Inflammatory macrophage treated with lipopolysaccharide for 4 hours (primary cell): Measurements from ENCODE around the gene HSD3B7.
A peak's percentile ranks its signal among the peaks of the same experiment; 100 is the strongest.

Source experiments
- DNase-seq: peaks from one replicate; pipeline ENCODE4 v3.0.0-alpha.2; 2020

HSD3B7 gene

DNA sequence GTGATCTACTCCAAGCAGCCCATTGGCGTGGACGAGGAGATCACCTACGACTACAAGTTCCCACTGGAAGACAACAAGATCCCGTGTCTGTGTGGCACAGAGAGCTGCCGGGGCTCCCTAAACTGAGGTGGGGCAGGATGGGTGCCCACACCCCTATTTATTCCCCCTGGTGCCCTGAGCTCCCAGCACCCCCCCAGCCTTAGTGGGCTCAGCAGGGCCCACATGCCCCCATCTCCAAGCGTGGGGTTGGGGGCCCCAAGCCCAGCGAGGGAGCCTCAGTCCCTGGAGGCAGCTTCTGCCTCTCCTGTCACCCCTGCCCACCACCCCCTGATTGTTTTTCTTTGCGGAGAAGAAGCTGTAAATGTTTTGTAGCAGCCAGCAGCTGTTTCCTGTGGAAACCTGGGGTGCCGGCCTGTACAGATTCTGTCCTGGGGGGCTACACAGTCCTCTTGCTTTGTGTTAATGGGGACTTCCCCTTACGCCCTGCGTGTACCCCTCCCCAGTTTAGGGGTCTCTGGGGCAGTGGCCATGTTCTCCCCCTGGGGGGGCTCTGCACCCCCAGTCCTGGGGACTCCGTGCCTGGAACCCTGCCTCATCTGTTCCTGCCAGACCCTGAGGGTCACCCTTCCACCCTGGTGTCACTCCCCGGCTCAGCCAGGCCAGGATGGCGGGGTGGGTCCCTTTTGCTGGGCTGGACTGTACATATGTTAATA lies 953 bp upstream of the HSD3B7 start:
- DNase-seq = no peak

DNA sequence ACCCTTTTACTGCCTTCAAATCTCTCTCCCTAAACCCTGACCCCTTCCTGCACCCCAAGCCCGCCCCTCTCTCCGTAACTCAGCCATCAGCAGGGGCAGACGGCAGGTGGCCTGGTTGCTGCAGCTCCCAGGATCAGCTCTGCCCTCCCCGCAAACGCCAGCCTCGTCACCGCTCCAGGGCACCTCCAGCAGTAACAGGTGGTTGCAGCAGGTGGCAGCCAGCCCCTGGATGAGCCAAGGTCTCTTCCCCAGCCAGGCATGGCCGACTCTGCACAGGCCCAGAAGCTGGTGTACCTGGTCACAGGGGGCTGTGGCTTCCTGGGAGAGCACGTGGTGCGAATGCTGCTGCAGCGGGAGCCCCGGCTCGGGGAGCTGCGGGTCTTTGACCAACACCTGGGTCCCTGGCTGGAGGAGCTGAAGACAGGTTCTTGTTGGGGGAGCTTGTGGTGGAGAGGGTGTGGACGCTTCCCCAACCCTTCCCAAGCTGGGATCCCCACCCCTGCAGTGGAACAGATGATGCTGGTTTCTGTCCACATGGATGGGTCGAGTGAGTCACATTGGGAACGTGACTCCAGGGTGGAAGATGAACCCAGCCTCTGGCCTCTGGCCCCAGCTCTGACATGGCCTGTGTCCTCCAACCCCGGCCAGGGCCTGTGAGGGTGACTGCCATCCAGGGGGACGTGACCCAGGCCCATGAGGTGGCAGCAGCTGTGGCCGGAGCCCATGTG lies 558 bp downstream of the HSD3B7 start:
- no peak for DNase-seq

DNA sequence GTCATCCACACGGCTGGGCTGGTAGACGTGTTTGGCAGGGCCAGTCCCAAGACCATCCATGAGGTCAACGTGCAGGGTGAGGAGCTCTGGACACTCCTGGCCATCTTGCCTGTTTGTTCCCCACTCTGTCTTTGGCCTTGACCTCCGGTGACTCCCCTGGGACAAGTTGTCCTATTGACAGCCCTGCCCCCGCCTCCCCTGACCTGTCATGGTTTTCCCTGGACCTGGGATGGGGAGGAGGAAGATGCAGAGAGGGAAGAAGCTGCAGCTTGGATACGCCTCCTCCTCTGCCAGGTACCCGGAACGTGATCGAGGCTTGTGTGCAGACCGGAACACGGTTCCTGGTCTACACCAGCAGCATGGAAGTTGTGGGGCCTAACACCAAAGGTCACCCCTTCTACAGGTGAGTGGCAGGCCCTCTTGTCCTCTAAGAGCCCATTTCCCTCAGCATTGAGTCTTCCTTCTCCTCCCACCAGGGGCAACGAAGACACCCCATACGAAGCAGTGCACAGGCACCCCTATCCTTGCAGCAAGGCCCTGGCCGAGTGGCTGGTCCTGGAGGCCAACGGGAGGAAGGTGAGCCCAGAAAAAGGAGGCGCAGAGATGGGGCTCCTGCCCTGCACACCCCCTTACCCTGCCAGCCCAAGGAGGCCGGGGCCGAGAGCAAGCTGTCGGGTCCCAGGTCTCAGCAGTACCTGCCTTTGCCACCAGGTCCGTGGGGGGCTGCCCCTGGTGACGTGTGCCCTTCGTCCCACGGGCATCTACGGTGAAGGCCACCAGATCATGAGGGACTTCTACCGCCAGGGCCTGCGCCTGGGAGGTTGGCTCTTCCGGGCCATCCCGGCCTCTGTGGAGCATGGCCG lies 1.4 kb downstream of the HSD3B7 start:
- DNase-seq = no peak

DNA sequence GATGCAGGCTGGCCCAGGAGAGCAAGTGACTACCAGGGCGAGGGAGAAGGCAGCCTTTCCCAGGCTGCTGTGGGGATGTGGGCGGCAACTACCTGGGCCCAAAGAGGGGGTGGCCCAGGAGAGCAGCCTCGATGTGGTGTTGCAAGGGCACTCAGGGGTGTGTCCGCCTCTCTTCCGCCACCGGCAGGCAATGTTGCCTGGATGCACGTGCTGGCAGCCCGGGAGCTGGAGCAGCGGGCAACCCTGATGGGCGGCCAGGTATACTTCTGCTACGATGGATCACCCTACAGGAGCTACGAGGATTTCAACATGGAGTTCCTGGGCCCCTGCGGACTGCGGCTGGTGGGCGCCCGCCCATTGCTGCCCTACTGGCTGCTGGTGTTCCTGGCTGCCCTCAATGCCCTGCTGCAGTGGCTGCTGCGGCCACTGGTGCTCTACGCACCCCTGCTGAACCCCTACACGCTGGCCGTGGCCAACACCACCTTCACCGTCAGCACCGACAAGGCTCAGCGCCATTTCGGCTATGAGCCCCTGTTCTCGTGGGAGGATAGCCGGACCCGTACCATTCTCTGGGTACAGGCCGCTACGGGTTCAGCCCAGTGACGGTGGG lies 2.7 kb downstream of the HSD3B7 start:
- DNase-seq = no peak

DNA sequence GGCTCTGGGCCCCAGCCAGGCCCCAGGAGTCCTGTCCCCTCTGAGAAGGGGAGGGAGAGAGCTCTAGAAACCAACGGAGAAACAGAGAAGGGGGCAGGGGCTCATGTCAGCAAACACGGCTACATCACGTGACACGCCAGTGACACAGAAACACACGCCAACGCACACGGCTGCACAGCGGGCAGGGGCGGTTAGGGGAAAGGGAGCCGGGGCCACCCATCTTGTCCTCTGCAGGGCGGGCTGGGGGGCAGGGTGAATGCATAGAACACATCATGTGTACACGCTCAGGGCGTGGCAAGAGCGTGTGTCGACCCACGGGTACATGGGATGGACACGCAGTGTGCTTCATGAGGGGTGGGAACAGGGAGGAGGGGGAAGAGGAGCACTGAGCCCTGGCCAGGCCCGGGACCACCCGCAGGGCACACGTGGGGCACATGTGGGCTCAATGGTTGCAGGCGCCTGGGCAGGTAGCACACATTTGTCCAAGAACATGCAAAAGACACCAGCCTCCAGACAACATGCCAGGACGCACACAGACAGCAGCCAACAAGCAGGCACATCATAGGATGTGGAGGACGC lies 4.6 kb downstream of the HSD3B7 start:
- DNase-seq = no peak

DNA sequence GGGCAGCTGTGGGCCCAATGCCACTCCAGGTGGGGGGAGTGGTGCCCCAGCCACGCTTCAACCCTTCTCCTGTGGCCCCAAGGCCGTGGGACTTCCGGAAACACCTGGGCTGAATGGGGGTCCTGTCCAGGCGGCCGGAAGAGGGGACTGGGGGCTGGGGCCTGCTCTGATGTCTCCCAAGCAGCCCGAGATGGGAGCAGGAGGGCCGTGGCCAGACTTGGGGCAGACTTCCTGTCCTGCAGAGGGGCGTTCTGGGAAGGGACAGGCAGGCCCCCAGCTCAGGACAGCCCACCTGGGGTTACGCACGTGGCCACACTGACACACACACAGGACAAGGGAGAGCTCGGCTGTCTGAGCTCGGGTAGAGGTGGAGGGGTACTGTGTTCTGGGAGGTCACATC lies 5.1 kb downstream of the HSD3B7 start:
- no peak for DNase-seq

DNA sequence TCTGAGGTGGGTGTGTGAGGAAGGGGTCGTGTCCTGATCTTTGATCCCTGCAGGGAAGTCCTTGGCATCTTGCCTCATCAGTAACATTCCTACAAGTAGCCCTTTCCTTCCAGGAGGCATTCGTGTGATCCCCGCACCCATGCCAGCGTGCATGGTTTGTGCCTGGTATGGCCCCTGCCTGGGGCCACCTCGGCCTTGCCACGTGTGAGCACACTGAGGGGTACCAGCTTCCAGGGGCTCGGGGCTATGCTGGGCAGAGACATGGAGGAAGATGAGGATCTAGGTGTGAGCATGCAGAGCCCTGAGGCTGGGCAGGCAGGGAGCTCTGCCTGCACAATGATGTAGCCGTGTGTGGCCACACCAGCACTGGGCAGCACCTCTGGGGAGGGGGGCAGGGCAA lies 6.0 kb downstream of the HSD3B7 start:
- DNase-seq = no peak

DNA sequence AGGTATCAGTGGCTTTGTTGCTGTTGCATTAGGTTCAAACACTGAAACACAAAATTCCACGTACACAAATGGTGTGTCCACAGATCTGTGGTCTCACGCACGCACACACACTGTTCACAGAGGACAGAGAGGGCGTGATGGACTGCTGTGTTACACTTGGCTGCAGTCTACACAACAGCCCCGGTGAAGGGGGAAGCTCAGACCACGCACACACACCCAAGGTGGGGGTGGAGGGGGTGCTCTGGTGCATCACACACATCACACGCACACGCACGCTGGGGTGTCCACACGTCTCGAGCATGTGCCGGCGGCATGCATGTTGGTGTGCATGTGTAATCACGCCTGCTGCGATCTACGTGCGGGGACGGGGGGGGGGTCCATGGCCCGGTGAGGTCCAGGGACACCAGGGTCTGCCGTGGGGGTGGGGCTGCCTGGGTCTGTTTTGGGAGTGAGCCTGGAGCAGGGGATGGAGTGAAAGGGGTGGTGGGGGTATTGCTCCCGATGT lies 7.3 kb downstream of the HSD3B7 start:
- DNase-seq = no peak

DNA sequence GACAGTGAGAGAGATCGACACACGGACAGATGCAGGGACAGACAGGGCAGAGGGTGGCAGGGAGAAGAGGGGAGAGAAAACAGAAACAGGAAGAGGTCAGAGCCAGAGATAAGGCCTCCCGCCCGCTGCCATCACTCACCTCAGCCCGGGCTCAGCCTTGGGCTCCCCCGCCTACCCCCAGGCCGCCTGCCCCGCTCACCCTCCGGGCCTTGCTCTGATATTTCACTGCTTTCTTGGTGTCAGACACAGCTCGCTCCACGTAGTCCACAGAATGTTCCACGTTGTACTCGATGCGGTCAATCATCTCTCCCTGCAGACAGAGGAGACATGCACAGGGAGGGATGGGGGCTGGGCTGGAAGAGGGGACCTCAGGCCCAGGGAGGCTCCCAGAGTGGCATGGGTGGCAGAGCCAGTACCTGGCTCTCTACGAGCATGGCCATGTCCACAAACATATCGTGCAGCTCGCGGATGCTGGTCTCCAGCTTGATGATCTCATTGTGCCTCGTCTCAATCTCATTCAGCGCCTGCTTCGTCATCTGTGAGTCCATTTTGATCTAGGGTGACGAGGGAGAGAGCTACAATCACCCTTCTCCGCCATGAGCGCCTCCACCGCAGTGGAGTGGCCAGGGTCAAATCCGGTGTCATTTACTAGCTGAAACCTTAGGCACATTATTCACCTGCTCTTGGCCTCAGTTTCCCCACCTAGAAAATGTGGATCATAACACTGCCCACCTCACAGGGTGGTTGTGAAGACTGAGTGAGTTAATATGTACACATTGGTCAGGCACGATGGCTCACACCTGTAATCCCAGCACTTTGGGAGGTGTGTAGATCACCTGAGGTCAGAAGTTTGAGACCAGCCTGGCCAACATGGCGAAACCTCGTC lies 8.2 kb downstream of the HSD3B7 start:
- DNase-seq = no peak

DNA sequence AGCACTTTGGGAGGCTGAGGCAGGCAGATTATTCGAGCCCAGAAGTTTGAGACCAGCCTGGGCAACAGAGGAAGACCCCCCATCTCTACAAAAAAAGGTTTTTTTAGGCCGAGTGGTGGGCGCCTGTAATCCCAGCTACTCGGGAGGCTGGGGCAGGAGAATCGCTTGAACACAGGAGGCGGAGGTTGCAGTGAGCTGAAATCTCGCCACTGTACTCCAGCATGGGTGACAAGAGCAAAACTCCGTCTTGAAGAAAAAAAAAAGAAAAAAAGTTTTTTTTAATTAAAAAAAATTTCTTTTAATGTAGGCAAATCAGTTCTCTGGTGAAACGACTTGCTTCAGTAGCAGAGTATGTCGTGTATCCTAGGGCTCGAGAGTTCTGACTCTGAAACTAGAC lies 10.9 kb downstream of the HSD3B7 start:
- no peak for DNase-seq

DNA sequence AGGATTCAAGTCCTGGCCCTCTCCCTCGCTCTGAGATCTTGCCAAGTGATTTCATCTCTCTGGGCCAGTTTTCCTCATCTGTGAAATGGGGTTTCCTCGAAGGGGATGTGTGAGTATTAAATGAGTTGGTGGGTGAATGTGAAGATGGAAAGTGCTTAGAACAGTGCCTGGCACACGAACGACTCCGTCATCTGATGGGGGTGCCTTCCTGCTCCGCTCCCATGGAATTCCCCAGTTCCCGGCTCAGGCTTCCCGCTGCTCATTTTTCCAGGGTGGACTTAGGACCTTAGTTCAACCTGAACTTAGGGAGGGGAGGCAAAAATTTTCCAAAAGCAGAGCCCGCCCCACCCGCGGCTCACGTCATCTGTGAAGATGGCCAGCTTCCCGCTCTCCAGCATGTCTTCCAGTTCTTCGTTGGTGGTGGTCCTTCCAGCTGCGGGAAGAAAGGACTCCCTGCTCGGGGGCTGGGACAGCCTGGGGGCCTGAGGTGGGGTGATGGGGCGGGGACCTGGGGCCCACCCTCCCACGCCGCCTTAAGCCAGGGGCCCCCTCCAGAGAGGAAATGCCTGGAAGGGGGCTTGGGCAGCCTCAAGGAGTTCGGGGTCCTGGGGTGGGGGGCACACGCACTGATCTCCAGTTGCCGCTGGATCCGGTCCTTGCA lies 11.4 kb downstream of the HSD3B7 start:
- no peak for DNase-seq

DNA sequence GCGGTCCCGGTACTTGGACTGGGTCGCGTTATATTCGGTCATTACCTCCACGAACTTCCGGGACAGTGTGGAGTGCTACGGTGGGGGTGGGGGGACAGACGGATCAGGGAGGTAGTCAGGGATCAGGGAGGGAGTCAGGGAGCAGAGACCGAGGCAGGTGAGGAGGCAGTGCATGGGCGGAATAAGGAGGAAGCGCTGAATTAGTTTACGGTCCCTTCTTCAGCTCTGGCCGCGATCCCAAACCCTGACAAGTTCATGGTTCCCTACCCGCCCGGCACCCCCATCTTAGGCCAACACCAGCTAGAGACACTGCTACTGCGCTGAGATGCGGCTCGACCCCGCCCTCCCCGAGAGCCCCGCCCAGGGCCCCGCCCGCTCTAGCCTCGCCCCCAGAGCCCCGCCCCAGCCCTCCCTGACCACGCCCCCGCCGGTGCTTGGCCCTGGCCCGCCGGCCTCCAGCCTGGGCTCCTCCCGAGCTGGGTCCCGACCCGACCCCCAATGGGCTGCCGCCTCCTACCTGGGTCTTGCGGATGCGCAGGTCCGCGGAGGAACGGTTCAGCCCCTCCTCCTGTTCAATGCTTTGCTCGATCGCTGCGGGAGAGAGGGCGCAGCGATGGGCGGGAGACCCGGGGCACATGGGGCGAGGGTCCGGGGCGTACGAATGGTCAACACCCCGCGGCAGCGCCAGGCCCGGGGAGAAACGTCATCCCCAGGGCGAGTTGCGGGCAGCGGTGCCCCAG lies 12.1 kb downstream of the HSD3B7 start:
- DNase-seq = peak; percentile 87

DNA sequence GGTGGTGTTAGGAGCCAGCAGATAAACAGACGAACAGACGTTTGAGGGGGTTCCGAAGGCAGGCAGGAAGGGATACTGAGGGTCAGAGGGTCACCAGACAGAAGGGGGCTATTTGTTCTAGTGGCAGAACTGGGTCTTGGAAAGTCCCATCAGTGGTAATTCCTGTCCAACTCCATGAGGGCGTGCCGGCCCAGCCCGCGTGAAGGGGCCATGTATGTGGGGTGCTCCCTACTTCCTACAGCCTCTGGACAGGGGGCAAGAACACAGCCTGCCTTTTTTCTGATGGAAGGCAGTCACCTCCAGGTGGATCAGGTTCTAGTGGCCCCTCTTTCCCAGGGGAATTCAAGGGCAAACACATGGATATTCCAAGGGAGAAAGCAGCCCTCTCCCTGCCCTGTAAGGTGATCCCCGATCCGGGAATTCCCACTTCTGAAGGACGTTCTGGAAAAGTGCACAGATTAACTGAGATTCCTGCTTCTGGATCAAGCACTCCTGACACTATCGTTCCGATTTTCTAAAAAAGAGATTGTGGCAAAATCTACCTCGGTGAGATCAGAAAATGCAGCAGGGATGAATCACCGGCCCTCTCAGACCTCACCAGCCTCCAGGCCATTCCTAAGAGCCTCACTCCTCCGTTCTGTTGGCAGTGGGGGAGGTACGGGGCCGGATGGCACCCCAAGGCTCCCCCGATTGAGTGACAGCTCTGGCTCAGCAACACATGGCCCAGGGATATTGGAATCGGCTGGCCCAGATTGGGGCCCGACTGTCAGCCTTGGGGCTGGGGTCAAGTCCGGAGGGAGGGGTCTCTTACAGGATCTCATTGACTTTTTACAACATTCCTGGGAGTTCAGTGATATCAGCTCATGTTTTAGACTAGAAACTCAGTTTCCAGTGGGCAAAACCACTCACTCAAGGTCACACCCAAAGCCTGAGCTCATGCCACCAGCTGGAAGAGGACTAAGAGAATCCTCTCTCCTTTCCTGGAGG lies 13.0 kb downstream of the HSD3B7 start:
- no peak for DNase-seq

DNA sequence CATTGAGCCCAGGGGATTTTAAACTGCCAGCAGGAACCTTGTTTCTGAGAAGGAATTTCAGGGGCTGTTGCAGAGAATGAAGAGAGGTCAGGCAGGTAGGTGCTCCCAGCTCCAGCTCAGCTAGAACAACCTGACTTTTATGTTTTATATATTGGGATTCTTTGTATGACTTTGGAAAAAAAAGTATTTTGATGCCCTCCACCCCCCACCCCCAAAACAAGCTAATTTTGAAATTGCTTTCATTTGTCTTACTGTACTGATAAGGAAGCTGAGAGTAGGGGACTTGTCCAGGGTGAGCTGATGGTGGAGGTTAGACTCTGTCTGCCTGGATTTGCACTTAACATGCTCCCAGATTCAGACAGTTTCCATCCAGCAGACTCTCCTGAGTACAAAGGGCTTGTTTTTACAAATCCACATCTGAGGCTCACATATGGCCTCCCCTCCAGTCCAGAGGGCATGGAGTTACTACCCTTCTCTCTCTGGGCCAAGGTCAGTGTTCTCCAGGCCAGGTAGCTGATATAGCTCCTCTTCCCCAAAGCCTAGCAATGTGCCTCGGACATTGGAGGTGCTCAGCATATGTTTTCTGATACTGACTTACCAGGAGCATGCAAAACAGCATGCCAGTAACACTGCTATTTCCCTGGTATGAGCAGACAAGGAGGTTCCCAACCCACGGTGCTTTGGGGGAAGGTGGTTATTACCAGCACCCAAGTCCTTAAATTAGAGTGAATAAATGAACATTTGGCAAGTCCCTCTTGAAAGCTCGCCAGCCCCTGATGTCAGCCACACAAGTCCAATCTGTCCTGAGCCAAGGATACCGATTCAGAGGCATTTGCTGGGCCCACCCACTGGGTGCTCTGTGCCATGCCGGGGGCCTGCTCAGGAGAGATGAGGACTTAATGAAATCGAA lies 14.1 kb downstream of the HSD3B7 start:
- DNase-seq = no peak

DNA sequence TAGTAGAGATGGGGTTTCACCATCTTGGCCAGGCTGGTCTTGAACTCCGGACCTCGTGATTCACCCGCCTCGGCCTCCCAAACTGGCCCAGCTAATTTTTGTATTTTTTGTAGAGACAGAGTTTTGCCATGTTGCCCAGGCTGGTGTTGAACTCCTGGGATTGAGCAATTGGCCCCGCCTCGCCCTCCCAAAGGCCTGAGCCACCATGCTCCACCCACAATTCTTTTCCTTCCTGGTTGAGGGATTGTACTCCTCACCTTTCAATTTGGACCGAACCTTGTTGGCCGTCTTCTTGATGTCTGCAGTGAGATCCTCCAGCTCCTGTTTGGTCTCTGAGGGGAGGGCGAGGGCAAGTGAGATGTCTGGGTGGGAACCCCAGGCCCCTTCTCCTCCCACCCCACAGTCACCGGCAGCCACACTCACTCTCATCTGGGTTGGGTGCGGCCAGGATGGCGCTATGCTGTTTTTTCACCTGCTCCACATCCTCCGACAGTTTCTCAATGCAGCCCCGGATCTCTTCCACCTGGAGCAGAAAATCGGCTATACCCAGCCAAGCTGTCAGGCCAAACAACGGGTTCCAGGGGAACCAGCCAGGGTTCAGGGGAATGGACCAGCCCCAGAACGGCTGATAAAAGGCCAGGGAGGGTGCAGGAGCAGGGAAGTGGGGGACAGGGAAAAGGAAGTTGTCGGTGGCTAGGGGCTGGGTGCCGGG lies 15.8 kb downstream of the HSD3B7 start:
- peak; percentile 37 for DNase-seq

DNA sequence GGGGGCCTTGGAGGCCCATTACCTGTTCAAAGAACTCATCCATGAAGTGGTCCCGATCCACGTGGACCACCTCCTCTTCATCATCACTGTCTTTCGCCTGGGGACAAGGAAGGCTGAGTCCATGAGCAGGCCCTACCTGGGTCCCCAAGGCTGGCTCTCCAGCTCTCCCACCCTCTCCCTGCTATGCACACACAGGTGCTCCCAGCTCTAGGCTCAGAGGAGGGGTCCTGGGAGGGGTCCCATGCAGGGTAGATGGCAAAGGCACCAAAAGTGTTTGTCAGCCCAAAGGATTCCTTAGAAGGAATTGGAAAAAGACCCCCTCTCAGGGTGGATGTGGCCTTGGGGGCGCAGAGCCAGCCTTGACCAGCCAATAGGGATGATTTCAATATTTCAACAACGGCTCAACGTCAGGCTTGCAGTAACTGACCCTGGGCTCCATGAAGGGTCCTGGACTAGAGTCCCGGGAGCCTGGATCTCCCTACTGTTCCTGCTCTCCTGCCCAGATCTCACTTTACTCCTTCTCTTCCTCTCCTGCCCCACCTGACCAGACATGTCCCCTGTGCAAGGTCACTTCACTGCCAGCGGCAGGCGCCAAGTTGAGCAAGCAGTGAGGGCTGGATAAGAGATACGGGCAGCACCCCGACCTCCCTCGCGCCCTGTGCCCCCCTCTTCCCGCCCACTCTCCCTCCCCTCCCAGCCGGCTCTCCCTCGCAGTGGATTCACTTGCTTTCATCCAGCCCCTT lies 16.7 kb downstream of the HSD3B7 start:
- DNase-seq = no peak
